Measurements from ENCODE around the gene SUN2.

The SUN2 gene

GRCh38 chr22:38734421-38735100 lies 21.2 kb downstream of the SUN2 start:
- Mint-ChIP-seq H3K27me3 (no peaks in the 10 kb centered on the region), H3K4me3 (no peak overlapping the region), H3K9me3 (no peaks in the 10 kb centered on the region), H3K36me3 (ENCODE audit: insufficient read depth) (peaks cover 79% of the 10 kb centered on the region), H3K27ac (ENCODE audit: low read depth) (peak overlapping the region; percentile 90), H3K4me1 (peaks cover 65% of the 10 kb centered on the region)
- DNase-seq (ENCODE audit: low spot score in 2 of 2) (no peak), ATAC-seq (replicated peaks; ENCODE audit: extremely low read depth, poor library complexity, severe bottlenecking) (no peak)

GRCh38 chr22:38733724-38734381 lies 21.9 kb downstream of the SUN2 start:
- ATAC-seq (replicated peaks; ENCODE audit: extremely low read depth, poor library complexity, severe bottlenecking) (no peak), DNase-seq (ENCODE audit: low spot score in 2 of 2) (no peak)
- no peaks in the 10 kb centered on the region for H3K9me3 Mint-ChIP-seq
- peaks cover 65% of the 10 kb centered on the region for H3K4me1 Mint-ChIP-seq
- H3K27me3 Mint-ChIP-seq: no peaks in the 10 kb centered on the region
- H3K27ac Mint-ChIP-seq (ENCODE audit: low read depth): peak overlapping the region; percentile 90
- peak overlapping the region; percentile 61 for H3K4me3 Mint-ChIP-seq
- peaks cover 77% of the 10 kb centered on the region for H3K36me3 Mint-ChIP-seq (ENCODE audit: insufficient read depth)

- Mint-ChIP-seq H3K4me1 (peaks cover 62% of the 10 kb centered on the region), H3K36me3 (ENCODE audit: insufficient read depth) (peaks cover 76% of the 10 kb centered on the region), H3K4me3 (peak overlapping the region; percentile 61), H3K27me3 (no peaks in the 10 kb centered on the region), H3K27ac (ENCODE audit: low read depth) (peak overlapping the region; percentile 90), H3K9me3 (no peaks in the 10 kb centered on the region)
- peak; percentile 48 for ATAC-seq (replicated peaks; ENCODE audit: extremely low read depth, poor library complexity, severe bottlenecking)
- DNase-seq (ENCODE audit: low spot score in 2 of 2): peak; percentile 32 to 44
Measured at GRCh38 chr22:38733329-38733723, 22.5 kb downstream of the SUN2 start.

GRCh38 chr22:38732251-38732815 lies 23.5 kb downstream of the SUN2 start:
- Mint-ChIP-seq H3K9me3 (no peaks in the 10 kb centered on the region), H3K27me3 (no peaks in the 10 kb centered on the region), H3K4me1 (peaks cover 52% of the 10 kb centered on the region), H3K4me3 (peak overlapping the region; percentile 31), H3K36me3 (ENCODE audit: insufficient read depth) (peaks cover 78% of the 10 kb centered on the region), H3K27ac (ENCODE audit: low read depth) (peak overlapping the region; percentile 90)
- no peak for ATAC-seq (replicated peaks; ENCODE audit: extremely low read depth, poor library complexity, severe bottlenecking)
- no peak for DNase-seq (ENCODE audit: low spot score in 2 of 2)

- Mint-ChIP-seq H3K27me3 (no peaks in the 10 kb centered on the region), H3K27ac (ENCODE audit: low read depth) (peak overlapping the region; percentile 90), H3K9me3 (no peaks in the 10 kb centered on the region), H3K4me3 (peak overlapping the region; percentile 31), H3K36me3 (ENCODE audit: insufficient read depth) (peaks cover 78% of the 10 kb centered on the region), H3K4me1 (peaks cover 46% of the 10 kb centered on the region)
- ATAC-seq (replicated peaks; ENCODE audit: extremely low read depth, poor library complexity, severe bottlenecking) (no peak), DNase-seq (ENCODE audit: low spot score in 2 of 2) (no peak)
Measured at GRCh38 chr22:38731703-38732161, 24.1 kb downstream of the SUN2 start.

GRCh38 chr22:38730411-38730871 lies 25.4 kb downstream of the SUN2 start:
- Mint-ChIP-seq H3K4me3 (peak overlapping the region; percentile 20), H3K27me3 (no peaks in the 10 kb centered on the region), H3K4me1 (peaks cover 40% of the 10 kb centered on the region), H3K36me3 (ENCODE audit: insufficient read depth) (peaks cover 82% of the 10 kb centered on the region), H3K27ac (ENCODE audit: low read depth) (peak overlapping the region; percentile 90), H3K9me3 (no peaks in the 10 kb centered on the region)
- ATAC-seq (replicated peaks; ENCODE audit: extremely low read depth, poor library complexity, severe bottlenecking) (no peak), DNase-seq (ENCODE audit: low spot score in 2 of 2) (no peak)

GRCh38 chr22:38729946-38730345 lies 25.9 kb downstream of the SUN2 start:
- Mint-ChIP-seq H3K27ac (ENCODE audit: low read depth) (peak overlapping the region; percentile 90), H3K4me3 (peak overlapping the region; percentile 20), H3K27me3 (no peaks in the 10 kb centered on the region), H3K36me3 (ENCODE audit: insufficient read depth) (peaks cover 83% of the 10 kb centered on the region), H3K4me1 (peaks cover 40% of the 10 kb centered on the region), H3K9me3 (no peaks in the 10 kb centered on the region)
- ATAC-seq (replicated peaks; ENCODE audit: extremely low read depth, poor library complexity, severe bottlenecking) (no peak), DNase-seq (ENCODE audit: low spot score in 2 of 2) (no peak)

- ATAC-seq (replicated peaks; ENCODE audit: extremely low read depth, poor library complexity, severe bottlenecking): no peak
- Mint-ChIP-seq H3K27ac (ENCODE audit: low read depth) (no peak overlapping the region), H3K36me3 (ENCODE audit: insufficient read depth) (peaks cover 87% of the 10 kb centered on the region)
Measured at GRCh38 chr22:38728871-38729796, 26.7 kb downstream of the SUN2 start.

GRCh38 chr22:38727530-38728451 lies 28.0 kb downstream of the SUN2 start:
- H3K27ac Mint-ChIP-seq (ENCODE audit: low read depth): peak overlapping the region; percentile 81
- peaks cover 88% of the 10 kb centered on the region for H3K36me3 Mint-ChIP-seq (ENCODE audit: insufficient read depth)
- ATAC-seq (replicated peaks; ENCODE audit: extremely low read depth, poor library complexity, severe bottlenecking): no peak

More at GRCh38 chr22:38728871-38729796, 26.7 kb downstream of the SUN2 start:
- Mint-ChIP-seq H3K4me3 (no peak overlapping the region), H3K4me1 (peaks cover 35% of the 10 kb centered on the region), H3K9me3 (no peaks in the 10 kb centered on the region), H3K27me3 (no peaks in the 10 kb centered on the region)
- no peak for DNase-seq (ENCODE audit: low spot score in 2 of 2)

GRCh38 chr22:38727123-38727522 lies 28.7 kb downstream of the SUN2 start:
- Mint-ChIP-seq H3K27ac (ENCODE audit: low read depth) (peak overlapping the region; percentile 81), H3K36me3 (ENCODE audit: insufficient read depth) (peaks cover 88% of the 10 kb centered on the region), H3K4me3 (no peak overlapping the region), H3K27me3 (no peaks in the 10 kb centered on the region), H3K9me3 (no peaks in the 10 kb centered on the region), H3K4me1 (peaks cover 21% of the 10 kb centered on the region)
- DNase-seq (ENCODE audit: low spot score in 2 of 2) (no peak), ATAC-seq (replicated peaks; ENCODE audit: extremely low read depth, poor library complexity, severe bottlenecking) (no peak)

More at GRCh38 chr22:38727530-38728451, 28.0 kb downstream of the SUN2 start:
- no peak for DNase-seq (ENCODE audit: low spot score in 2 of 2)
- Mint-ChIP-seq H3K4me1 (peaks cover 22% of the 10 kb centered on the region), H3K27me3 (no peaks in the 10 kb centered on the region), H3K4me3 (no peak overlapping the region), H3K9me3 (no peaks in the 10 kb centered on the region)

GRCh38 chr22:38725900-38726655 lies 29.7 kb downstream of the SUN2 start:
- Mint-ChIP-seq H3K4me1 (peaks cover 21% of the 10 kb centered on the region), H3K27ac (ENCODE audit: low read depth) (peak overlapping the region; percentile 81), H3K9me3 (no peaks in the 10 kb centered on the region), H3K27me3 (no peaks in the 10 kb centered on the region), H3K36me3 (ENCODE audit: insufficient read depth) (peaks cover 84% of the 10 kb centered on the region), H3K4me3 (no peak overlapping the region)
- ATAC-seq (replicated peaks; ENCODE audit: extremely low read depth, poor library complexity, severe bottlenecking) (no peak), DNase-seq (ENCODE audit: low spot score in 2 of 2) (no peak)

Data from central memory CD8-positive, alpha-beta T cell (primary cell).